GM12891 (cell line): Measurements from ENCODE around the gene TGOLN2.

Experiments
- POLR2A ChIP-seq: IDR thresholded peaks from 2 replicates; pipeline ENCODE4 v1.6.1; 2011; ENCODE audit warnings: low read depth, low read length, control low read depth
- POLR2AphosphoS5 ChIP-seq: IDR thresholded peaks from 2 replicates; pipeline ENCODE4 v1.6.1; 2011; ENCODE audit warnings: low read depth, low read length, control low read depth
- SPI1 ChIP-seq: IDR thresholded peaks from 2 replicates; pipeline ENCODE4 v1.6.1; 2011; ENCODE audit warnings: low read depth, low read length, control low read depth
- TAF1 ChIP-seq: IDR thresholded peaks from 2 replicates; pipeline ENCODE4 v1.6.1; 2011; ENCODE audit warnings: low read depth, low read length, control low read depth

DNA sequence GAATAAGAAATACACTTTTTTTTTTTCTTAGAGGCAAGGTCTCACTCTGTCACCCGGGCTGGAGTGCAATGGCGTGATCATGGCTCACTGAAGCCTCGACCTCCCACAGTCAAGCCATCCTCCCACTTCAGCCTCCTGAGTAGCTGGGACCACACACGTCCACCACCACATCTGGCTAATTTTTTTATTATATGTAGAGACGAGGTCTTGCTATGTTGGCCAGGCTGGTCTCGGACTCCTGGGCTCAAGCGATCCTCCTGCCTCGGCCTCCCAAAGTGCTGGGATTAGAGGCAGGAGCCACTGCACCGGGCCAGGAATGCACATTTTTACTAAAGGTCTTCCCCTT lies 2.4 kb downstream of the TGOLN2 start:
- no peak for TF ChIP-seq POLR2A
- no peak for TF ChIP-seq POLR2AphosphoS5
- no peak for TF ChIP-seq TAF1
- TF ChIP-seq SPI1 = no peak
